Stimulated activated CD8-positive, alpha-beta memory T cell treated with anti-CD3 and anti-CD28 coated beads, Interleukin-4, amount 100 ng/mL, for 24 hours (primary cell): ENCODE measurements around the gene LRP5.
"Not testable (repeated sequence)": the region's sequence is repeated elsewhere in the genome, so short reads cannot be mapped to it uniquely, and the experiment has no call there.

Experiments
- DNase-seq: peaks from one replicate; pipeline ENCODE4 v3.0.0-alpha.2; 2020; ENCODE audit warnings: low read depth

Gene LRP5

GRCh38 chr11:68329536-68329935 is 17.1 kb downstream of the LRP5 start:
- DNase-seq = no peak

DNA sequence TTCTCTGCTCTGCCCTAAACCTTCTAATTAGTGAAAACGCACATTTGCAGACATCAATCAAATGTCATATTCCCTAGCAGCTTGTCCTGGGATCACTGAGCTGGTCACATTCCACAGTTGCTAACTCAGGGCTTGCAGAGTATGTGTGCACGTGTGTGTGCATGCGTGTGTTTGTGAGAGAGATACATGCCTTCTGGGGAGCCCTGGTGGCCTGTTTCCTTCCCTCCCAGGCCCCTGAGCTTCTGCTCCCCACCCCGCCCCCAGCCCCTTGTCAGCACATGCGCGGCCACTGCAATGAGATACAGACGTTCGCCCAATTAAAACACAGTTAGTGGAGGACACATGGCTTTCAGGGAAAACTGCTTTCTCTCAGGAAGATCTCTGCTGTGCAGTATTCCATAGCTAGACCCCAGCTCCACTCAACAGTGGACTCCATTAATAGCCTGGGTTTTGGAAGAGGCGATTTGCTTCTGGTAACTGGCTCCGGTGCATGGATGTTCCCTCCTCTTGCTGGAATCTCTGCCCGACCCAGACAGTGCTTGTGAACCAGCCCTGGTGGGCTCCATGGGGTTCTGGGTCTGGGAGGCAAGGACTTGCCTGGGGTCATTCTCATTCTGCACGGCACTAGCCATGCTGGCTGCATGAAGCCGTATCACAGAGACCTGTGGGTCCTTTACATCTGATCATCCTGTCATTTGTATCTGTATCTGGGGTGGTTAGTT is 17.7 kb downstream of the LRP5 start:
- no peak for DNase-seq

DNA sequence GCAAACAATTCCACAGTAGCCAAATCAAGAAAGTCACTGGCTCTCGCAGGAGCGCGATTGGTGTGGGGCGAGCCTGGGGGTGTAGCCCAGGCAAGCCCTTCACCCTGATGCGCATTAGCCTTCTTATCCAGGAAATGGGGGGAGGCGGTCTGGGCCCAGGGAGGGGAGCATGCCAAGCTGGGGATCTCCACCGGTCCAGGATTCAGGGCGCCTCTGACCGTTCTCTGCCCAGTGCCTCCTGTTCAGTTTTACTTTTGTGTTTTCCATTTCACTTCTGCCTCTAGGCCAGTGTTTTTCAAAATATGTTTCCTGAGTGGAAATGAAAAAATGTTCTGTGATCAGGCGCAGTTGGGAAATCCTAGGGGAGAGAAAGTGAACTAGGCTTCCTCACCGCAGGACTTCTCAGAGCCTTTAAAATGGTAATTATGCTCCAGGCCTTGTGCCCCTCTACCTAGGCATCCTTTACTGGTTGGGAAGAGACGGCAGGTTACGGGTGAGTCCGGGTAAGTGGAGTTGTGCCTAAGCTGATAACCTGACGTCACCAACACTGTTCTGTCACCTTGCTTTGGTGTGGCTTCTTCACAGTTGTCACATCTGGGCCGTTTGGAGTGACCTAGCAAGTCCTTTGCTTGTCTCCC is 18.4 kb downstream of the LRP5 start:
- DNase-seq = no peak

DNA sequence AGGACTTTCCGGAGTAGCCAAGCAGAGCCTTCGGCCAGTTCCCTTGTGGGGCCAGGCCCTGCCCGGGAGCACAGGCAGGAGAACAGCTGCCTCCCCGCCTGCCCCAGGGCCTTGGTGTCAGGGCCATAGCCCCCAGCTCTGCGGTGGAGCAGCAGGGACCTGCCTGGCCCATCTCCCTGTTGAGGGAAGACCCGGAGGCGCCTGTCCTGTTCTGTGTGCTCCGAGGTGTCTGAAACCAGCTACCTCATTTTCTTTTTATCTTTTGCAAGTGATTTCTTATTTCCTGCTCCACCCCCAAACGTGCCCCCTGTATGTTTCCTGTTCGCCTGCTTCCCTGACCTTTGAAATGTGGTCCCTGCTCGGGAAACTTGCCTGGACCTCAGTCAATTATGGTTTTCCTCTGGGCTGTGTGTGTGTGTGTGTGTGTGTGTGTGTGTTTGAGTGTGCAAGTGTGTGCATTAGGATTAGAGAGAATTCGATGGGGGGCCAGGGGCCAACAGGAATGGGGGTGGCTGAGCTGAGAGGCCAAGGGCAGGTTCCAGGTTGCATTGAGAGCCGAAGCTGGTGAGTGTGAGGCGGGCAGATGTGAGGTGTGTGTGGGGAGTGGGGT is 19.1 kb downstream of the LRP5 start:
- no peak for DNase-seq

DNA sequence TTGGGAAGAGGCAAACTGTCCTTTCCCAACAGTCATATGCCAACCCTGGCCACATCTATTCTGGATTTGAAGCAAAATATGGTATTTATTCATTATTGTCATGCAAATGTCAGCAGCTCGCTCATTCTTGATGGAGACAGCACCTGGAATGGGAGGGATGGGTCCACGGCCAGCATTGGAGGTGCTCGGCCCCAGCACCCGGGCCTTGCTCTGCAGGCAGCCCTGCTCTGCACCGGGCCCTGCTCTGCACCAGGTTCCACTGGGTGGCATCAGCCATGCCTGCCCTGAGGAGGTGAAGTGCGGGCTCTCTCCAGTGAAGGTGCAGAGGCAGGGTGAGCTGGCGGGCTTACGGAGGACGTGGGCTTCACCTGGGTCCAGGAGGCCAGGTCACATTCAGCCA is 19.8 kb downstream of the LRP5 start:
- DNase-seq = no peak

DNA sequence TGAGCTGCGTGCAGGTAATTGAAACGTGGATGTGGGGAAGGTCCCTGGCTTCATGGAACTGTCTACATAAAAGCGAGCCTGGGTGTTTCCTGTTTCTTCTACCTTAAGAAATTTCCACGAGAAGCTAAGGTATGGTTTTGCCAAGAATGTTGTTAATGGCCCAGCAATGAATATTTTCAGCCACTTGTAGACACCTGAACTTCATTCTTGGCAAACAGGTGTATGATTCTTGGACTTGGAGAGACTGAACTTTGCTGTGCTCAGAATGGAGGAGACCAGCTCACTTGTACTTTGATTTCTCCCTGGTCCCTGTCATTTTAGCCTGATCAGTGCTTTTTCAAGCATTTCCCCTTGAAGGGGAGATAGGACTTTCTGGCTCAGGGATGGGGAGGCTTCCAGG is 20.8 kb downstream of the LRP5 start:
- no peak for DNase-seq

GRCh38 chr11:68334923-68335322 is 22.5 kb downstream of the LRP5 start:
- DNase-seq = no peak

DNA sequence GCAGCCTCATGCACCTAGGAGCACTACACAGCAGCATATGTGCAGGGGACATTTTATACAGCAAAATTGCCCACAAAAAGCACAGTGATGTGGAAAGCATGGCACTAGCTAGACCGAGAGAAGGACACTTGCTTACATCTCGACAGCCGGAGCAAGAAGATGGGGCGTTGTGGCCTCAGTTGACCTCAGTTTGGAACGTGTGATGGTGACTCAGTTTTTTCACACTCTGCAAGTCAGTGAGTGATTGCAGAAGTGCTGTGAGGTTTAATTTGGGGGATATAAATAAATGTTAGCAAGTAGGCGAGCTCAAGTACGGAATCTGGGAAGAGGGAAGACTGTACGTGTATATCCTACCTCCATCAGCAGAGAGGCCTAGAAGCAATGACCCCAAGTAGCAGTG is 23.3 kb downstream of the LRP5 start:
- no peak for DNase-seq

DNA sequence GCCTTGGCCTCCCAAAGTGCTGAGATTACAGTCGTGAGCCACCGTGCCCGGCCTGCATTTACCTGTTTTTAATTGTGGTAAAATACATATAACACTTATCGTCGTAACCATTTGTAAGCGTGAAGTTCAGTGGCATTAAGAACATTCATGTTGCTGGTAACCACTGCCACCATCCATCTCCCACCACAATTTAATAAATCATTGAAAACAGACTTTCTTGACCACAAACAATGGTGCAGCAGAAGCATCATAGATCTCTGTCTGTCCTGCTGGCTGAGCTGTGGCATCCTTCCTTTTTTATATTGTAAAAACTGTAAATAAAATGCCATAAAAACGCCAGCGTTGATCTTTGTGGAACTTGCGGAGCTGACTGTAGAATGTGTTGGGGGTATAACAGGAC is 24.3 kb downstream of the LRP5 start:
- no peak for DNase-seq

GRCh38 chr11:68337399-68337835 is 25.0 kb downstream of the LRP5 start:
- no peak for DNase-seq

DNA sequence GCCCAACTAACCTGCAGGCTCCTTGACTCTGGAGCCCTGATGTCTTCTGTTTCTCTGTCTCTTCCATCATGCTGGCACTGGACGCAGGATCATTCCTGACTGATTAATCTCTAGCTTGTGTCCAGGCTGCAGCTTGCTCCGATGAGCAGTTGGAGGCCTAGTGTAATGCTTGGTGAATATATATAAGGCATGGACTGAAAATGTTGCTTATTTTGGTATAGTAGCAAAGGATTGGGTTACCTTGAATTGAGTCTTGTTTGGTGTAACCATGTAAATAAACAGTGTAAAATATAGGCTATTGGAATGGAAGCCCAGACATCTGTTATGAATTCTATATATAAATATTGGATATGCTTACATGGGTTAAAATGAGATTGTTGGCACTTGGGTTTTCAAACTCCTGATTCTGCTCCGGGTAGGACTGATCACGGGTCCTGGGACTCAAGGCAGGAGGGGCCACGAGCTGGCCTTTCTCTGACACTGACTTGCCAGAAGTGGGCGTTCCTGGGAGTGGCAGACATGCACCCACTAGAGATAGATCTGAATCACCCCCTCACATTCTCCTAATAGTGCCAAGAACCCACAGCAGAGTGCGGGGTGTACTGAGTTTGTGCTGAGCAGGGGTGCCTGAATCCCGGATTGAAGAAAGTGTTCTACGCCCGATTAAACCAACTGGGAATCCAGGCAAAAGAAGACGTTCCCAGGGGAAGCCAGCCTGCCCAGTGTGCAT is 25.8 kb downstream of the LRP5 start:
- no peak for DNase-seq

DNA sequence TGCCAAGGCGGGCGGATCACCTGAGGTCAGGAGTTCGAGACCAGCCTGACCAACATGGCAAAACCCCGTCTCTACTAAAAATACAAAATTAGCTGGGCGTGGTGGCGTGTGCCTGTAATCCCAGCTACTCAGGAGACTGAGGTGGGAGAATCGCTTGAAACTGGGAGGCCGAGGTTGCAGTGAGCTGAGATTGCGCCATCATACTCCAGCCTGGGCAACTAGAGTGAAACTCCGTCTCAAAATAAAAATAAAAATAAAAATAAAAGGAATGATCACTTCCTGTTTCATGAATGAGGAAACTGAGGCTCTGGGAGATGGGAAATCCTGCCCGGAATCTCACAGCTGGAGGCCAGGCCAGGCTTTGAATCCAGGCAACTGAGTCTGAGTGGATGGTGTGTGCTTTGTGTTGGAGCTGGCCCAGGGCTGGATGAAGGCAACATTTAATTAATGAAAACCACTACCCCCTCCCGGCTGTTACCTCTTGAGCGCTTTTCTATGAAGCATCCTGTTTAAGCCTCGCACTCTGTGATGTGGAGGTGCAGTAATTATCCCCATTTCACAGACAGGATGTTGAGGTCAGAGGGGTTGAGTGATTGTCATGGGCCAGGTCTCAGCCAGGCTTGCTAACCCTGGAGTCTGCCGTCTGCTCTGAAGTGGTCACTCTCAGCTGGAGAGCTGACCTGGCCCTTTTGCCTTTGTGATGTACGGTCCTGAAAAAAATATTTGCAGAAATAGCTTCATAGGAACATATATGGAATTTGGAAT is 27.8 kb downstream of the LRP5 start:
- no peak for DNase-seq

GRCh38 chr11:68340784-68341556 is 28.6 kb downstream of the LRP5 start:
- no peak for DNase-seq

DNA sequence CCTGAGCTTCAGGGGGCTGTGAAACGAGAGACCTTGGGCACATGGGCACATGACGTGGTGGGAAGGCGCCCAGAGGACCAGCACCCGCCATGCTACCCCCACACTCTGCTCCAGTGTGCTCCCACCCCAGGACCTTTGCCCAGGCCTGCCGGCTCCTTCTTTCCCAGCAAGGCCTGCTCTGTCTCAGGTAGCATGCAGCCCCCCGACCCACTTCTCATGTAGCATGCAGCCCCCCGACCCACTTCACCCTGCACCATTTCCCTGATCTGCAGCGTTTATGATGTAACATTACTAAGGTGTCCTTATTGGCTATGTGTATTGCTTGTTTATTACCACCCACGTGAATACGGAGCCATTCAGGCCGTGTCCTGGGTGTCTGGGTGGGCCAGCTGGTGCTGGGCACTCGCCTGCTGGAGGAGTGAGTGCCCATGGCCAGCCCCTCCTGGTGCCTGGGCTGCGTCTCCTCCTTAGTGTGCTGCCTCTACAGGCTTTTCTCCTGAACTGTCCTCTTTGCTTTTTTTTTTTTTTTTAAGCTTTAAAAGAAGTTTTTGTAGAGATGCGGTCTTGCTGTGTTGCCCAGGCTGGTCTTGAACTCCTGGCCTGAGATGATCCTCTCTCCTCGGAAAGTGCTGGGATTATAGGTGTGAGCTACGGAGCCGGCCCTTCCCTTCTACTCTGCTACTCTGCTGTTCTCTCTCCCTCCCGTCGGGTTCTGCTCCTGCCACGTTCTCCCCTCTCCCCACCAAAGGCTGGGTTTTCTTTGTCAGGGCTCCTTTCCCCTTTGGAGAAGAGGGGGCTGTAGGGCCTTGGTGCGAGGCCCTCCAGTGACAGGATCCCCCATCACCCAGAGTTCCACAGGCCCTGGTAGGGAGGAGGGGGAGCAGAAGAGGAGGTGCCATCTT is 29.4 kb downstream of the LRP5 start:
- no peak for DNase-seq

DNA sequence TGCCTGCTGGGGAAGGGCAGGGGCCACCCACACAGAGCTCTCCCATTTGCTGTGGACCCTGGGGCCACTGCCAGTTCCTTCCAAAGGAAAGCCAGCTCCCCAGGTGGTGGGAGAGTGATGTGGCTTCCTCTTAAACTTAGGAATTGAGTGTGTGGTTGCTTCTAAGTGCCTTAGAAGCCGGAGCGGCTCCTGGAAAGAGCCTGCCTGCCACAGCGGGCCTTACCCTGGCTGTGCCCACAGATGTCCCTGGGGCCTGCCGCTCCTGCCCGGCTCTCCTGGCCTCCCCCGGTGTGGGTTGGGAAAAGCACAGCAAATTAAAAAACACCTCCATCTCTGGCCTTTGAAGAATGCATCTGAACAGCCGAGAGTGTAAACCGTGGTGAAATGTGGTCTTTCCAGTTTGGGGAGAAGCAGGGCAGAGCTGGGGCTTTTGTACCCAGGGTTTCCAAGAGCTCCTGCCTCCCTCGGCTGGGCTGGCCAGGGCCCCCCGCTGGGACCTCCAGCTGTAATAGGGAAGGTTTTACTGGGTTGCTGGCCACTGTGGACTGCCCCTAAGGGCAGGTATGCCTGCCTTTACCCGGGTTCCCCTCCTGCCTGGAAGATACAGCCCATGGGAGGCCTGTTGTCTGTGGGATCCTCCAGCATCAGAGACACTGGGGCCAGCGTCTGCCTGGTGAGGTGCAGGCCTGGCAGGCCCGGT is 30.2 kb downstream of the LRP5 start:
- no peak for DNase-seq

GRCh38 chr11:68343761-68344256 is 31.4 kb downstream of the LRP5 start:
- no peak for DNase-seq

GRCh38 chr11:68344821-68345220 is 32.4 kb downstream of the LRP5 start:
- DNase-seq = not testable (repeated sequence)

- no peak for DNase-seq
Observed at GRCh38 chr11:68345776-68346461, 33.5 kb downstream of the LRP5 start.

DNA sequence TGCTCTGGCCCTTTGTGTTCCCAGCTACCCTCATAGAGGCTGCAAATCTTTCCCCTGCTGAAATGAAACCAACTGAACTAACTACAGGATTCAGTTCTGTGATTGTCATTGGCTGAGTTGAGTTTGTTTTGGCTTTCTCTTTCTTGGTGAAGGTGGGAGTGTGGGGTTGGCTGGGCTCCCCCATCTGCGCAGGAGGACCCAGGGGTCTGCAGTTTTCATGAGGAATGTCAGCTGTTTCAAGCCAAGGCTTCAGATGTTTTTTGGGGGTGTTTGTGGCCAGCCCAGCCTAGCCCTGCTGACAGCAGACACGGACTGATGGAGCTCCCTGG is 34.0 kb downstream of the LRP5 start:
- DNase-seq = no peak
